SK-N-MC (cell line): ENCODE results near the gene SOSTDC1.

Experiments
- DNase-seq: peaks from one replicate; pipeline ENCODE4 v3.0.0-alpha.2; 2011; ENCODE audit warnings: low read depth, low spot score
- H3K27ac ChIP-seq: fragments of 200-600 bp; sonication (generic); 2 replicates; pipeline ENCODE4 v1.5.1; 2016; ENCODE audit warnings: mixed run types
- H3K36me3 ChIP-seq: fragments of 200-600 bp; sonication (generic); 2 replicates; pipeline ENCODE4 v1.6.1; 2017; ENCODE audit warnings: antibody characterized with exemption, low read length, mixed read lengths; ENCODE audit not compliant: insufficient read depth
- H3K4me3 ChIP-seq: fragments of 200-600 bp; sonication (generic); 2 replicates; pipeline ENCODE4 v1.5.1; 2016
- H3K9ac ChIP-seq: fragments of 200-600 bp; sonication (generic); 2 replicates; pipeline ENCODE4 v1.8.0; 2017; ENCODE audit warnings: mixed run types, mixed read lengths; ENCODE audit not compliant: insufficient read length
- H3K9me3 ChIP-seq: fragments of 200-600 bp; sonication (generic); 2 replicates; pipeline ENCODE4 v1.6.1; 2017; ENCODE audit warnings: low read depth, mild to moderate bottlenecking, antibody characterized with exemption, low read length, moderate library complexity, mixed read lengths
- EZH2 ChIP-seq: fragments of 200-600 bp; sonication (generic); IDR thresholded peaks from one replicate; pipeline ENCODE4 v1.6.1; 2017; ENCODE audit warnings: antibody characterized with exemption
- FOXP2 ChIP-seq: optimal IDR thresholded peaks from 2 replicates; pipeline ENCODE3; 2011; ENCODE audit warnings: mild to moderate bottlenecking, moderate library complexity; ENCODE audit not compliant: insufficient read depth; ENCODE audit errors: extremely low read length, control extremely low read depth
- POLR2AphosphoS5 ChIP-seq: IDR thresholded peaks from 2 replicates; pipeline ENCODE4 v1.6.1; 2012; ENCODE audit warnings: mild to moderate bottlenecking, low read depth, low read length, borderline replicate concordance

SOSTDC1 gene

DNA sequence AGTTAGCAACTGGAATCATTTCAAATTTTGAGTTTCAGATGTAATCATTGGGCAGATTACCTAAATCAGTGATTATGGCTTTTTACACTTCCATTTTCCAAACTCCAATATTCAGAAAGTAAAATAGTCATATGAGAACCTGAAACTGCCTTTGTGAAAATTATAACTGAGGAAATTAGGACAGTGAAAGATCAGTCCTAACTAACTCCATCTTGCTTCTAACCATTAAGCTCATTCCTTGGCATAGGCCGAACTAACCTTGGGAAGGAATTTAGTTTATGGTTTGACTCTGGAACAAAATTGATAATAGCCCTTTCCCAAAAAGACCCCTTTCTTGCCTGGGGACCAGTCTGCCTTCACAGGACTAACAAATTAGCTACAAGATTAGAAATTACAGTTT lies 46.4 kb downstream of the SOSTDC1 start:
- H3K4me3 ChIP-seq, result no peak overlapping the region
- H3K36me3 ChIP-seq, result no peaks in the 10 kb centered on the region
- H3K9ac ChIP-seq, result no peak overlapping the region
- TF ChIP-seq POLR2AphosphoS5, result no peak
- no peak for TF ChIP-seq EZH2
- no peak for TF ChIP-seq FOXP2
- H3K27ac ChIP-seq, result no peak overlapping the region
- DNase-seq, result no peak
- no peaks in the 10 kb centered on the region for H3K9me3 ChIP-seq

DNA sequence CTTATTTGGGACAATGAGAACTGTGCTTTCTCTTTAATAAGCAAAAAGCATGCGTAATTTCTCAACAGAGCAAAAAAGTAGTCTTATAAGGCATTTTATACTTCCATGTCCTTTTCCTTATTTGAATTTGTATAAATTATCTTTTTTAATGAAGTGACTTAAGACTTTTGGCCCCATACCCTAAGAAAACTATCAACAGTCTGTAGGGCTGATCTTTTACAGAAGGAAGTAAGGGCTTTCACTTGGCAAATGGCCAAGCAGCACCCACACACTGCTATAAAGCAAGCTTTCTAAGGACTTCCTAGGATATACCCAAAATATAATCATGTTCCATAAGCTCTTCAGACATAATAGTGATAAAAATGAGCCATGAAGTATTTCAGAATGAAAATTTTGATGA lies 47.6 kb downstream of the SOSTDC1 start:
- Histone ChIP-seq H3K9ac (no peak overlapping the region), H3K36me3 (no peaks in the 10 kb centered on the region), H3K27ac (no peak overlapping the region), H3K4me3 (no peak overlapping the region), H3K9me3 (no peaks in the 10 kb centered on the region)
- TF ChIP-seq POLR2AphosphoS5 (no peak; the same call in 1 of the 2 replicates), EZH2 (no peak), FOXP2 (no peak)
- DNase-seq, result no peak

DNA sequence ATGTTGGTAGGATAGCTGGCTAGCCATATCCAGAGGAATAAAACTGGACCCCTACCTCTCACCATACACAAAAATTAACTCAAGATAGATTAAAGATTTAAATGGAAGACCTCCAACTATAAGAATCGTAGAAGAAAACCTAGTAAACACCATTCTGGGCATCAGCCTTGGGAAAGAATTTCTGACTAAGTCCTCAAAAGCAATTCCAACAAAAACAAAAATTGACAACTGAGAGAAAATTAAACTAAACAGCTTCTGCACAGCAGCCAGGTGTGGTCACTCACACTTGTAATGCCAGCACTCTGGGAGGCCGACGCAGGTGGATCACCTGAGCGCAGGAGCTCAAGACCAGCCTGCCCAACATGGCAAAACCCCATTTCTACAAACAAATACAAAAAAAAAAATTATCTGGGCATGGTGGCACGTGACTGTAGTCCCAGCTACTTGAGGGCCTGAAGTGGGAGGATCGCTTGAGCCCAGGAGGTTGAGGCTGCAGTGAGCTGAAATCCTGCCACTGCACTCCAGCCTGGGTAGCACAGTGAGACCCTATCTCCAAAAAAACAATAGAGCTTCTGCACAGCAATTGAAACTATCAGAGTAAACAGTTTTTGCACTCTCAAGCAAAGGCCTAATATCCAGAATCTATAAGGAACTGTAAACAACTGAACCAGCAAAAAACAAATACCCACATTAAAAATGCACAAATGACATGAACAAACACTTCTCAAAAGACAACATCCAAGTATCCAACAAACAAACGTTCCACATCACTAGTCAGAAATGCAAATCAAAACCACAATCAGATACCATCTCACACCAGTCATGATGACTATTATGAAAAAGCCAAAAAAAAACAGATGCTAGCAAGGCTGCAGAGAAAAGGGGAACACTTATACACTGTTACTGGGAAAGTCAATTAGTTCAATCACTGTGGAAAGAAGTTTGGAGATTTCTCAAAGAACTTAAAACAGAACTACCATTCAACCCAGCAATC lies 49.0 kb downstream of the SOSTDC1 start:
- Histone ChIP-seq H3K9ac (no peak overlapping the region), H3K27ac (no peak overlapping the region), H3K36me3 (no peaks in the 10 kb centered on the region), H3K4me3 (no peak overlapping the region), H3K9me3 (no peaks in the 10 kb centered on the region)
- TF ChIP-seq POLR2AphosphoS5 (no peak), EZH2 (no peak), FOXP2 (no peak)
- no peak for DNase-seq

- TF ChIP-seq POLR2AphosphoS5 (no peak), EZH2 (no peak), FOXP2 (no peak)
- Histone ChIP-seq H3K27ac (no peak overlapping the region), H3K9ac (no peak overlapping the region), H3K36me3 (no peaks in the 10 kb centered on the region), H3K4me3 (no peak overlapping the region), H3K9me3 (no peaks in the 10 kb centered on the region)
- no peak for DNase-seq
Measured at GRCh38 chr7:16412274-16413254, 53.0 kb downstream of the SOSTDC1 start.
